DOHH2 (cell line): Measurements from ENCODE around the gene MAP3K20.

Source experiments
- EZH2phosphoT487 ChIP-seq: fragments of 200-600 bp; sonication (generic); IDR thresholded peaks from 2 replicates; pipeline ENCODE4 v1.6.1; 2017; ENCODE audit warnings: borderline replicate concordance, mild to moderate bottlenecking, antibody characterized with exemption, low read length, moderate library complexity, mixed read lengths
- TF ChIP-seq, protein P1 (sequence below): fragments of 200-600 bp; sonication (generic); IDR thresholded peaks from one replicate; pipeline ENCODE4 v1.5.1; 2014; ENCODE audit warnings: antibody characterized with exemption, mild to moderate bottlenecking, low read depth, low read length; ENCODE audit not compliant: poor library complexity, severe bottlenecking

DNA sequence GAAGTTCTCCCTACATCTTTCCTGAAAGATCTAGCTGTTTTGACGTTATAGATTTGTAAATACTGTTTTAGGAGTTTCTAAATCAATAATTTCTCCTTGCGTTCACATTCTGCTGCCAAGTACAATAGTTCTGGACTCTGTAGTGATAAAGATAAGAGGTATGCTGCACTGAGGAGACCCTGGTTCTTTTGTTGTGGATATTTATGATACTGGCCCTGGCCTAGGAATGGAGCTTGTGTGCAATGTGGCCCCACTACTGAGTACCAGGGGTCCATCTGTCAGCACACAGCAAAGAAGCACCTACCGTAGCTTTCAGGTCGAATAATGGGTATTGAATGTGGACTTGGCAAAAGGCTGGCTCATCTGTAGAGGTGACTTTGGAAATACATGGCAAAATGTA lies 85.0 kb downstream of the MAP3K20 start:
- TF ChIP-seq, protein P1, sequence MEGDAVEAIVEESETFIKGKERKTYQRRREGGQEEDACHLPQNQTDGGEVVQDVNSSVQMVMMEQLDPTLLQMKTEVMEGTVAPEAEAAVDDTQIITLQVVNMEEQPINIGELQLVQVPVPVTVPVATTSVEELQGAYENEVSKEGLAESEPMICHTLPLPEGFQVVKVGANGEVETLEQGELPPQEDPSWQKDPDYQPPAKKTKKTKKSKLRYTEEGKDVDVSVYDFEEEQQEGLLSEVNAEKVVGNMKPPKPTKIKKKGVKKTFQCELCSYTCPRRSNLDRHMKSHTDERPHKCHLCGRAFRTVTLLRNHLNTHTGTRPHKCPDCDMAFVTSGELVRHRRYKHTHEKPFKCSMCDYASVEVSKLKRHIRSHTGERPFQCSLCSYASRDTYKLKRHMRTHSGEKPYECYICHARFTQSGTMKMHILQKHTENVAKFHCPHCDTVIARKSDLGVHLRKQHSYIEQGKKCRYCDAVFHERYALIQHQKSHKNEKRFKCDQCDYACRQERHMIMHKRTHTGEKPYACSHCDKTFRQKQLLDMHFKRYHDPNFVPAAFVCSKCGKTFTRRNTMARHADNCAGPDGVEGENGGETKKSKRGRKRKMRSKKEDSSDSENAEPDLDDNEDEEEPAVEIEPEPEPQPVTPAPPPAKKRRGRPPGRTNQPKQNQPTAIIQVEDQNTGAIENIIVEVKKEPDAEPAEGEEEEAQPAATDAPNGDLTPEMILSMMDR = no peak
- TF ChIP-seq EZH2phosphoT487 = no peak
